ENCODE measurements around the gene PAPPA. TPM values are rescaled to one million over a fixed set of nuclear protein-coding genes. Genes with fewer than 3 reads are reported as not detected.

PAPPA gene
- total and polyA plus RNA-seq, 9 donors, result 0.61 to 5.5 (median 2.6) TPM

DNA sequence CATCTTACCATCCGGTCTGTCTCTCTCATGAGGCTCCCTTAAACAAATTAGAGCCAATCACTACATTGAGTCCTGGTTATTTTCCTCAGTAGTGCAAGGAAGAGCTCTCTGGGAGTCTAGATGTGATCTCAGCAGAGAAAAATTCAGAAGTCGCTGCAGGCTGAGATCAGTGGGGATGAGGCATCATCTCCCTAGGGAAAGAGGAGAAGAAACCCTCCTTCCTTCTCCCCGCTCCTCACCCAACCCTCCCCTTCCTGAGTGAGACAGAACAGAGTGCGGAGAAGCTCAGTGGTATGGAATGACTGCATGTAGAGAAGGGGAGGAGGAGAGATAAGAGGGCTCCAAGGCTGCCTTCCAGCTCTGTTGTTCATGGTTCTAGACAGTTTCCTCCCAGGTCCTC is 80.5 kb downstream of the PAPPA start:
- TF ChIP-seq EP300 (IDR thresholded peaks at IDR 0.05), result no peak
- TF ChIP-seq POLR2A (IDR thresholded peaks at IDR 0.05), result no peak
- TF ChIP-seq, protein P1, sequence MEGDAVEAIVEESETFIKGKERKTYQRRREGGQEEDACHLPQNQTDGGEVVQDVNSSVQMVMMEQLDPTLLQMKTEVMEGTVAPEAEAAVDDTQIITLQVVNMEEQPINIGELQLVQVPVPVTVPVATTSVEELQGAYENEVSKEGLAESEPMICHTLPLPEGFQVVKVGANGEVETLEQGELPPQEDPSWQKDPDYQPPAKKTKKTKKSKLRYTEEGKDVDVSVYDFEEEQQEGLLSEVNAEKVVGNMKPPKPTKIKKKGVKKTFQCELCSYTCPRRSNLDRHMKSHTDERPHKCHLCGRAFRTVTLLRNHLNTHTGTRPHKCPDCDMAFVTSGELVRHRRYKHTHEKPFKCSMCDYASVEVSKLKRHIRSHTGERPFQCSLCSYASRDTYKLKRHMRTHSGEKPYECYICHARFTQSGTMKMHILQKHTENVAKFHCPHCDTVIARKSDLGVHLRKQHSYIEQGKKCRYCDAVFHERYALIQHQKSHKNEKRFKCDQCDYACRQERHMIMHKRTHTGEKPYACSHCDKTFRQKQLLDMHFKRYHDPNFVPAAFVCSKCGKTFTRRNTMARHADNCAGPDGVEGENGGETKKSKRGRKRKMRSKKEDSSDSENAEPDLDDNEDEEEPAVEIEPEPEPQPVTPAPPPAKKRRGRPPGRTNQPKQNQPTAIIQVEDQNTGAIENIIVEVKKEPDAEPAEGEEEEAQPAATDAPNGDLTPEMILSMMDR (IDR thresholded peaks at IDR 0.05), result no peak
- H3K4me1 ChIP-seq (ENCODE audit: insufficient read depth), result peaks cover 4% of the 10 kb centered on the region
- no peak overlapping the region for H3K27ac ChIP-seq
- whole genome bisulfite sequencing, 3 donors, result 20 to 54% (median 30%) methylated on average over 4 of the region's 4 CpGs
- no peak overlapping the region for H3K4me3 ChIP-seq
- H3K9me3 ChIP-seq, result no peaks in the 10 kb centered on the region
- intact Hi-C loops (cut with DNase I), result no loop called here
- no peaks in the 10 kb centered on the region for H3K36me3 ChIP-seq
- DNase-seq, result no peak
- no peaks in the 10 kb centered on the region for H3K27me3 ChIP-seq

- Histone ChIP-seq H3K4me3 (no peak overlapping the region), H3K36me3 (no peaks in the 10 kb centered on the region), H3K9me3 (no peaks in the 10 kb centered on the region), H3K4me1 (ENCODE audit: insufficient read depth) (peaks cover 6% of the 10 kb centered on the region), H3K27me3 (no peaks in the 10 kb centered on the region), H3K27ac (no peak overlapping the region)
- TF ChIP-seq, protein P1 (IDR thresholded peaks at IDR 0.05), result no peak
- no peak for TF ChIP-seq EP300 (IDR thresholded peaks at IDR 0.05)
- TF ChIP-seq POLR2A (IDR thresholded peaks at IDR 0.05), result no peak
- intact Hi-C loops (cut with DNase I), result no loop called here
- no peak for DNase-seq
These were observed 83.4 kb downstream of the PAPPA start for GRCh38 chr9:116236979-116237378.

GRCh38 chr9:116237456-116237855 is 83.9 kb downstream of the PAPPA start:
- H3K27ac ChIP-seq, result no peak overlapping the region
- peaks cover 6% of the 10 kb centered on the region for H3K4me1 ChIP-seq (ENCODE audit: insufficient read depth)
- H3K4me3 ChIP-seq, result no peak overlapping the region
- 95 to 97% (median 95%) methylated on average over 4 of the region's 4 CpGs for WGBS, 3 donors
- no peaks in the 10 kb centered on the region for H3K27me3 ChIP-seq
- H3K9me3 ChIP-seq, result no peaks in the 10 kb centered on the region
- intact Hi-C loops (cut with DNase I), result no loop called here
- no peak for DNase-seq
- TF ChIP-seq POLR2A (IDR thresholded peaks at IDR 0.05), result no peak
- TF ChIP-seq, protein P1 (IDR thresholded peaks at IDR 0.05), result no peak
- no peak for TF ChIP-seq EP300 (IDR thresholded peaks at IDR 0.05)
- no peaks in the 10 kb centered on the region for H3K36me3 ChIP-seq

- H3K9me3 ChIP-seq, result no peaks in the 10 kb centered on the region
- 76 to 82% (median 77%) methylated on average over 2 of the region's 2 CpGs for WGBS, 3 donors
- H3K27me3 ChIP-seq, result no peaks in the 10 kb centered on the region
- H3K4me1 ChIP-seq (ENCODE audit: insufficient read depth), result peaks cover 6% of the 10 kb centered on the region
- TF ChIP-seq POLR2A (IDR thresholded peaks at IDR 0.05) (no peak), EP300 (IDR thresholded peaks at IDR 0.05) (no peak)
- TF ChIP-seq, protein P1 (IDR thresholded peaks at IDR 0.05), result no peak
- no peak overlapping the region for H3K4me3 ChIP-seq
- DNase-seq, result no peak
- intact Hi-C loops (cut with DNase I), result no loop called here
- no peaks in the 10 kb centered on the region for H3K36me3 ChIP-seq
- H3K27ac ChIP-seq, result no peak overlapping the region
These were observed 84.6 kb downstream of the PAPPA start for GRCh38 chr9:116238225-116238624.
